OCI-LY3 (cell line): Measurements from ENCODE around the gene CAMKMT.

Source experiments
- EZH2phosphoT487 ChIP-seq: fragments of 200-600 bp; shearing (Covaris generic); IDR thresholded peaks from 2 replicates; pipeline ENCODE4 v1.6.1; 2018; ENCODE audit warnings: antibody characterized with exemption, mixed run types, low read depth
- TF ChIP-seq, protein P1 (sequence below): fragments of 200-600, 300-600 bp; sonication (generic); IDR thresholded peaks from 2 replicates; pipeline ENCODE4 v1.5.1; 2014; ENCODE audit warnings: antibody characterized with exemption, low read length, low read depth

DNA sequence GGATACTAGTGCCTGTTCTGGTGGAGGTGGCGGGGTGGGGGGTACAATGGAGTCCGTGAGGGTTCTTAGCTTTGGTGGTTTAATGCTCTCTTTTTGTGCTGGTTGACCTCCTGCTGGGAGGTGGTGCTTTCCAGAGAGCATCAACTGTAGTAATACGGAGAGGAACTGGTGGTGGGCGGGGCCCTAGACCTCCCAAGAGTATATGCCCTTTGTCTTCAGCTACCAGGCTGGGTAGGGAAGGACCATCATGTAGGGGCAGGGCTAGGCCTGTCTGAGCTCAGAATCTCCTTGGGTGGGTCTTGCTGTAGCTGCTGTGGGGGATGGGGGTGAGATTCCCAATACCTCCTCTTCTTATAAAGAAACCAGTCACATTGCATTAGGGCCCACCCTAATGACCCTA lies 27.1 kb downstream of the CAMKMT start:
- TF ChIP-seq, protein P1, sequence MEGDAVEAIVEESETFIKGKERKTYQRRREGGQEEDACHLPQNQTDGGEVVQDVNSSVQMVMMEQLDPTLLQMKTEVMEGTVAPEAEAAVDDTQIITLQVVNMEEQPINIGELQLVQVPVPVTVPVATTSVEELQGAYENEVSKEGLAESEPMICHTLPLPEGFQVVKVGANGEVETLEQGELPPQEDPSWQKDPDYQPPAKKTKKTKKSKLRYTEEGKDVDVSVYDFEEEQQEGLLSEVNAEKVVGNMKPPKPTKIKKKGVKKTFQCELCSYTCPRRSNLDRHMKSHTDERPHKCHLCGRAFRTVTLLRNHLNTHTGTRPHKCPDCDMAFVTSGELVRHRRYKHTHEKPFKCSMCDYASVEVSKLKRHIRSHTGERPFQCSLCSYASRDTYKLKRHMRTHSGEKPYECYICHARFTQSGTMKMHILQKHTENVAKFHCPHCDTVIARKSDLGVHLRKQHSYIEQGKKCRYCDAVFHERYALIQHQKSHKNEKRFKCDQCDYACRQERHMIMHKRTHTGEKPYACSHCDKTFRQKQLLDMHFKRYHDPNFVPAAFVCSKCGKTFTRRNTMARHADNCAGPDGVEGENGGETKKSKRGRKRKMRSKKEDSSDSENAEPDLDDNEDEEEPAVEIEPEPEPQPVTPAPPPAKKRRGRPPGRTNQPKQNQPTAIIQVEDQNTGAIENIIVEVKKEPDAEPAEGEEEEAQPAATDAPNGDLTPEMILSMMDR, result no peak
- TF ChIP-seq EZH2phosphoT487, result no peak
